AG04450 (cell line): ENCODE results near the gene CYB5R3. TPM values are rescaled to one million over a fixed set of nuclear protein-coding genes. Genes with fewer than 3 reads are reported as not detected.

ENCODE experiments used
- CTCF ChIA-PET: fragments of 300-600, 350-600 bp; formaldehyde crosslinking; extraction: SDS; loops from one replicate; lab custom pipeline; 2022; ENCODE audit warnings: antibody characterized with exemption, inconsistent platforms; lab: Charles Lee
- POLR2A ChIA-PET: fragments of 350-600 bp; formaldehyde crosslinking; extraction: SDS; loops from one replicate; lab custom pipeline; 2021; ENCODE audit warnings: antibody characterized with exemption, inconsistent platforms; lab: Yijun Ruan, JAX
- DNase-seq: peaks from one replicate; pipeline ENCODE4 v3.0.0-alpha.2; 2011; ENCODE audit warnings: low read depth, low spot score
- H3K27ac ChIP-seq: one replicate; pipeline ENCODE4 v1.5.1; 2012; ENCODE audit warnings: low read depth, low read length, control low read depth
- H3K27me3 ChIP-seq: one replicate; pipeline ENCODE4 v1.6.0; 2012; ENCODE audit warnings: low read length; ENCODE audit not compliant: control insufficient read depth, insufficient read depth
- H3K4me3 ChIP-seq: 2 replicates; pipeline ENCODE4 v1.5.1; 2011; ENCODE audit warnings: mild to moderate bottlenecking, low read depth, low read length, control low read depth
- H3K9me3 ChIP-seq: 2 replicates; pipeline ENCODE4 v1.5.1; 2012; ENCODE audit warnings: low read length; ENCODE audit not compliant: control insufficient read depth, insufficient read depth
- polyA plus RNA-seq: library from polyadenylated mRNA; depleted of rRNA; stranded (reverse); fragments of >200 nt; gene quantifications from 2 replicates; pipeline ENCODE4 v1.2.3, GENCODE V29; 2011
- TF ChIP-seq, protein P1 (sequence below): IDR thresholded peaks from 2 replicates; pipeline ENCODE4 v1.5.1; 2011; ENCODE audit warnings: low read depth, low read length, control low read depth, inconsistent platforms

Gene CYB5R3
- polyA plus RNA-seq, 1 experiment: 110 TPM

DNA sequence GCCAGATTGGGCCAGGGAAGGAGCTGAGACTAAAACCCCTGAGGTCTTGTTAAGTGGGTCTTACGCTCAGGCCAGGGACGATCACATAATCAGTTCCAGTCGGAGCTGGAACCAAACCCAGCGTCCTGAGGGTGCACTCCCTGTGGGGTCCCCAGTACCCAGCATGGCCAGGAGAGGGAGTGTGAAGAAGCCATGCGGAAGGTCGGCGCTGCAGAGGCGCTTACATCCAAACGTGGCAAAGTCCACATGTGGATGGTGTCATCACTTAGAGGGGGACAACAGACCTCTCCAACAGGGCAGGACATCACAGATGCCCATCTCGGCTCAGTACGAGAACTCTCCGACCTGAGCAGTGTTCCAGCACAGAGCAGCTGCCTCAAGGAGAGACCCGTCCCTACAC is 17.1 kb downstream of the CYB5R3 start:
- no peaks in the 10 kb centered on the region; the same call in 1 of the 2 replicates for H3K9me3 ChIP-seq
- POLR2A ChIA-PET: no interaction called here
- DNase-seq: no peak
- TF ChIP-seq, protein P1, sequence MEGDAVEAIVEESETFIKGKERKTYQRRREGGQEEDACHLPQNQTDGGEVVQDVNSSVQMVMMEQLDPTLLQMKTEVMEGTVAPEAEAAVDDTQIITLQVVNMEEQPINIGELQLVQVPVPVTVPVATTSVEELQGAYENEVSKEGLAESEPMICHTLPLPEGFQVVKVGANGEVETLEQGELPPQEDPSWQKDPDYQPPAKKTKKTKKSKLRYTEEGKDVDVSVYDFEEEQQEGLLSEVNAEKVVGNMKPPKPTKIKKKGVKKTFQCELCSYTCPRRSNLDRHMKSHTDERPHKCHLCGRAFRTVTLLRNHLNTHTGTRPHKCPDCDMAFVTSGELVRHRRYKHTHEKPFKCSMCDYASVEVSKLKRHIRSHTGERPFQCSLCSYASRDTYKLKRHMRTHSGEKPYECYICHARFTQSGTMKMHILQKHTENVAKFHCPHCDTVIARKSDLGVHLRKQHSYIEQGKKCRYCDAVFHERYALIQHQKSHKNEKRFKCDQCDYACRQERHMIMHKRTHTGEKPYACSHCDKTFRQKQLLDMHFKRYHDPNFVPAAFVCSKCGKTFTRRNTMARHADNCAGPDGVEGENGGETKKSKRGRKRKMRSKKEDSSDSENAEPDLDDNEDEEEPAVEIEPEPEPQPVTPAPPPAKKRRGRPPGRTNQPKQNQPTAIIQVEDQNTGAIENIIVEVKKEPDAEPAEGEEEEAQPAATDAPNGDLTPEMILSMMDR: peak; percentile 46
- H3K27ac ChIP-seq: no peak overlapping the region
- CTCF ChIA-PET: interaction anchor here (0.6 to 3.3 kb wide), 3 partner anchors 11 to 189 kb away, joined by 3 to 11 read pairs (median 4); no protein-coding TSS in a partner anchor
- no peak overlapping the region for H3K4me3 ChIP-seq
- no peaks in the 10 kb centered on the region for H3K27me3 ChIP-seq

DNA sequence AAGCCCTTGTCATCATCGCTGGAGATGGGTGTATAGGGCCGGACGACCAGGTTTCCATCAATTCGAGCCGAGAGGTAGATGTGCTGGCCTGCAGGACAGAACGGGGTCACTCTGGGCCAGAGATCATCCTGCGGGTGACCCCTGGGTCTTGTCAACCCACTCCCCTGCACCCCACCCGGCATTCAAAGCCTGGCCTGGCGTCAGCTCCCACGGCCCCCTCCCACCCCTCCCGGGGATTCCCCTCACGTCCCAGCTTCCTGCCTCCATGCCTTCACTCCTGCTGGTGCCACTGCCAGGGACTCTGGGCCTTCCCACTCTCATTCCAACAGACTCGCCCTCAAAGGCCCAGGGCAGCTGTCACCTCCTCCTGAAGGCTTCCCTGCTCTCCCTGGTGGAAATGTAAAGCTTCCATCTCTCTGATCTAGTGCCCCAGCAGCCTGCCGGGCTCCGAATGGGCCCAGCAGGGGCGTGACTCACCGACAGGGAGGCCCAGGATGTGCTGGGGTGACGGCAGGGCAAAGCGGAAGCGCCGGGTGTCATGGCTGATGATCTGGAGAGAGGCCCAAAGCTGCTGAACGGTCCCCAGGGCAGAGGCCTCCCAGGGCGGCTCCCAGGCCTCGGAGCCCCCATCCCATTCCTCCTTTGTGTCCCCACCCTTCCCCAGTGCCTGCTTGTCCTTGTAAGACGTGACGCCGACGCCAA is 18.1 kb downstream of the CYB5R3 start:
- Histone ChIP-seq H3K27me3 (no peaks in the 10 kb centered on the region), H3K4me3 (no peak overlapping the region), H3K9me3 (no peaks in the 10 kb centered on the region; the same call in 1 of the 2 replicates), H3K27ac (no peak overlapping the region)
- POLR2A ChIA-PET: interaction anchor here (0.7 kb wide), 1 partner anchor 162 kb away, joined by 3 read pairs; no protein-coding TSS in a partner anchor
- CTCF ChIA-PET: interaction anchor here (1.4 to 3.3 kb wide), 2 partner anchors 10 to 190 kb away, joined by 3 to 11 read pairs; no protein-coding TSS in a partner anchor
- TF ChIP-seq, protein P1: no peak
- DNase-seq: no peak

DNA sequence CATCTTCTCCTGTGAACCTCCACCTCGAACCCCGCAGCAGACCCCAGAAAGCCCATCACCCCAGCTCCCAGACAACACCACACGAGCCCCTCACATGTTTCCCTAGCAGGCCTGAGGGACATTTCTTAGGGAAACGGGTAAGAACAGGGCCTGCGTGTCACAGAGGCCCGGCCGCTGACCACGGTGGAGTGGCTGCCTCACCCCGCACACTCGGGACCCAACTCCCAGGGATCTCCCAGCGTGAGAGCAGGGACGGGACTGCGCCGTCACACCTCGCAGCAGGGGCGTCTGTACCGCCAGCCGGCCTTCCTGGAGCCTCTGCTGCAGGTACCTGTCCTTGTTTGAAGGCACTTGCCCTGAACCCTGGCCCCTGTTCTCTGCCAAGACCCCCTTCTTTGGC is 19.0 kb downstream of the CYB5R3 start:
- Histone ChIP-seq H3K4me3 (no peak overlapping the region), H3K27me3 (no peaks in the 10 kb centered on the region), H3K9me3 (no peaks in the 10 kb centered on the region; the same call in 1 of the 2 replicates), H3K27ac (no peak overlapping the region)
- ChIA-PET POLR2A (no interaction called here), CTCF (interaction anchor here (3.3 kb wide), 1 partner anchor 9 kb away, joined by 11 read pairs; no protein-coding TSS in a partner anchor)
- no peak for DNase-seq
- TF ChIP-seq, protein P1: no peak

GRCh38 chr22:42627981-42628380 is 21.2 kb downstream of the CYB5R3 start:
- H3K9me3 ChIP-seq: no peaks in the 10 kb centered on the region; the same call in 1 of the 2 replicates
- ChIA-PET CTCF (no interaction called here), POLR2A (no interaction called here)
- no peaks in the 10 kb centered on the region for H3K27me3 ChIP-seq
- H3K4me3 ChIP-seq: no peak overlapping the region
- DNase-seq: no peak
- no peak overlapping the region for H3K27ac ChIP-seq
- TF ChIP-seq, protein P1: no peak

DNA sequence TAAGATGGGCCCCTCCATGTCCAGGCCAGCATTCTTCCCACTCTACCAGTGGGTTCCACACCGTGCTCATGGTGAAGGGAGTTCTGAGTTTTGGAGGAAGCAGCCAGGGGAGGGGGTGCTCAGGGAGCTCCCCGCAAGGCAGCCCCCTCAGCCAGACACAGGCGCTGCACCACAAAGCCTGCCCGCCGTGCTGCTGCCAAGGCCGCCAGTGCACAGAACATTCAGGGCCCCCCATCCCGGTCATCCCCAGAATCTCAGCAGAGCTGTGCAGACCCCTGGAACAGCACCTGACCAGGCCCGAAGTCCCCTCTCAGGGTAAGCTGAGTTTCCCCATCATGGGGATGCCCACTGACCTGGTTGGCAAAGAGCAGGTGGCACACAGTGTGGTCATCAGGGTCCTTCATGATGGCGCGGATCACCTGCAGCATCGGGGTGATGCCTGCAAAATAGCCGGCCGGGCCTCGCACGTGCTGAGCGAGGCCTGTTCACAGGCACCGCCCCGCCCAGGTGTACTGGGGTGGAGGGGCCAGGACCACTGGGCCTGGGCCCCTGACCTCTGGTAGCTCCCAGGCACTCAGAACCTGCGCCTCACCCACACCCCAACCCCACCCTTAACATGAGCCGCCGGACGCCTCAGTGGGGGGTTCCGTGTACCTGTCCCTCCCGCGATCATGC is 22.1 kb downstream of the CYB5R3 start:
- no peak for DNase-seq

More for the DNA sequence above, 22.1 kb downstream of the CYB5R3 start:
- CTCF ChIA-PET: interaction anchor here (1.5 kb wide), 1 partner anchor 194 kb away, joined by 5 read pairs; no protein-coding TSS in a partner anchor
- Histone ChIP-seq H3K27me3 (no peaks in the 10 kb centered on the region), H3K27ac (no peak overlapping the region), H3K9me3 (no peaks in the 10 kb centered on the region; the same call in 1 of the 2 replicates), H3K4me3 (no peak overlapping the region)
- POLR2A ChIA-PET: interaction anchor here (1.3 kb wide), 1 partner anchor 12 kb away, joined by 4 read pairs; the partner anchor contains the start of gene POLDIP3
- TF ChIP-seq, protein P1: no peak
